ENCODE data around the gene RAD23B.
"Not testable (repeated sequence)": the region's sequence is repeated elsewhere in the genome, so short reads cannot be mapped to it uniquely, and the experiment has no call there.

The RAD23B gene

DNA sequence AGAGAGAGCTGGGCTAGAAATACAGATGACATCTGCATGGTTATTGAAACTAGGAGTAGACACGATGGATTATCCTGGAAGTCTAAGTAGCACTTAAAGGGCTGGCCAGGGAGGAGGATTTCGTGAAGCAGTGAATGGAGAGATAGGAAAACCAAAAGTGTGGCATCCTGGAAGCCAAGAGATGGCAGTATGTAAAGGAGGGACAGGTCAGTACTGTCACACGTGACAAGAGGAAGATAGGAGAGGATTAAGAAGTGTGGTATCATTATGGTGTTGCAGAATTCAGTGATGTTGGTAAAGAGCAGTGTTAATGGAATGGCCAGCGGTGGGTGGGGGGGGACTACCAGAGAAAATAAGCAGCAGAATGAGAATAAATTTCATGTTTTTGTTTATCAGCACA is 11.7 kb downstream of the RAD23B start:
- DNase-seq, result no peak

GRCh38 chr9:107295995-107296394 is 12.9 kb downstream of the RAD23B start:
- DNase-seq, result no peak

DNA sequence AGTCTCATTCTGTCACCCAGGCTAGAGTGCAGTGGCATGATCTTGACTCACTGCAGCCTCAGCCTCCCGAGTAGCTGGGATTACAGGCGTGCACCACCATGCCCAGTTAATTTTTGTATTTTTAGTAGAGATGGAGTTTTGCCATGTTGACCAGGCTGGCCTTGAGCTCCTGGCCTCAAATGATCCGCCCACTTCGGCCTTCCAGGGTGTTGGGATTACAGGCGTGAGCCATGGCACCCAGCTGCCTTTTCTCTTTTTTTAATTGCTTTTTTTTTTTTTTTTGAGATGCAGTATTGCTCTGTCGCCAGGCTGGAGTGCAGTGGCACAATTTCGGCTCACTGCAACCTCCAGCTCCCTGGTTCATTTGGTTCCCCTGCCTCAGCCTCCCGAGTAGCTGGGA is 13.5 kb downstream of the RAD23B start:
- DNase-seq, result not testable (repeated sequence)

GRCh38 chr9:107299437-107299836 is 16.4 kb downstream of the RAD23B start:
- peak; percentile 19 for DNase-seq

DNA sequence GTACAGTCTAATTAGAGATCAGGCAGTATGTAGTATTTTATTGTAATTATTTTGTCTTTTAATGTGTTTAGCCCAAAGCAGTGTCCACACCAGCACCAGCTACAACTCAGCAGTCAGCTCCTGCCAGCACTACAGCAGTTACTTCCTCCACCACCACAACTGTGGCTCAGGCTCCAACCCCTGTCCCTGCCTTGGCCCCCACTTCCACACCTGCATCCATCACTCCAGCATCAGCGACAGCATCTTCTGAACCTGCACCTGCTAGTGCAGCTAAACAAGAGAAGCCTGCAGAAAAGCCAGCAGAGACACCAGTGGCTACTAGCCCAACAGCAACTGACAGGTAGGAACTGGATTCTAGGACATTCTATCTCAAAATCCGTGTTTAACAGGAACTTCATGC is 23.2 kb downstream of the RAD23B start:
- DNase-seq, result no peak

DNA sequence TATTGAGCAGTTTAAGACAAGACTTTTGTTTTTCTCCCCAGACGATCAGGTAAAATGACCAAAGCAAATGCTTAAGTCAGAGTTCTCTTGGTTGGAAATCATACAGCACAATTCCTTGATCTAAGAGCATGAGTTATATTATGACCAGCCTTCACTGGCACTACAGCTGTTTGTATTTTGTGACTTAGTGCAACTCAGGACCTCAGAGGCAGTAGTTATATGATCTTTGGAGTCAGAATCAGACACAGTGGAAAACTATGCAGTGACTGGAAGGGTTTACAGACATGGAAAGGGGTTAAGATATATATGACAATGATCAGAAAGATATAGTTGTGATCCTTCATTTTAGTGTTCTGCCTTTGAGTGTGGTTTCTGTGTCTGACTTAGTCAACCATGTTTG is 24.3 kb downstream of the RAD23B start:
- no peak for DNase-seq

DNA sequence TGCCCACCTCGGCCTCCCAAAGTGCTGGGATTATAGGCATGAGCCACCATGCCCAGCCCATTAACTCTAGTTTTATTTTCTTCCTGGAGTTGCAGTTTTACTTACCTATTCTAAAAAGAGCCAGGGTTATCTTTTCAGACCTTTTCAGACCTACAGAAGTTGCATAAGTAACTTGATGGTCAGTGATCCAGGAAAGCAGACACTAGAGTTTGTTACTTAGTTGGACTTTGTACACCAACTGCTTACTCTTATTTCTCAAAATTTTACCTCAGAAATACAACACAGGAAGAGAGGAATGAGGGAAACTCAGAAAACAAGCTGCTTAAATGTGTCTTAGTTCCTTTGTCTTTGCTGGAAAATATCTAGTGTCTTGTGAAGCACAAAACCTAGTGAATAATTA is 25.4 kb downstream of the RAD23B start:
- DNase-seq, result no peak

- no peak for DNase-seq
These were observed 26.2 kb downstream of the RAD23B start for GRCh38 chr9:107309271-107309670.

- no peak for DNase-seq
These were observed 29.4 kb downstream of the RAD23B start for GRCh38 chr9:107312376-107313050.

- no peak for DNase-seq
These were observed 30.5 kb downstream of the RAD23B start for GRCh38 chr9:107313555-107314096.

- DNase-seq, result no peak
These were observed 31.7 kb downstream of the RAD23B start for GRCh38 chr9:107314763-107315162.

DNA sequence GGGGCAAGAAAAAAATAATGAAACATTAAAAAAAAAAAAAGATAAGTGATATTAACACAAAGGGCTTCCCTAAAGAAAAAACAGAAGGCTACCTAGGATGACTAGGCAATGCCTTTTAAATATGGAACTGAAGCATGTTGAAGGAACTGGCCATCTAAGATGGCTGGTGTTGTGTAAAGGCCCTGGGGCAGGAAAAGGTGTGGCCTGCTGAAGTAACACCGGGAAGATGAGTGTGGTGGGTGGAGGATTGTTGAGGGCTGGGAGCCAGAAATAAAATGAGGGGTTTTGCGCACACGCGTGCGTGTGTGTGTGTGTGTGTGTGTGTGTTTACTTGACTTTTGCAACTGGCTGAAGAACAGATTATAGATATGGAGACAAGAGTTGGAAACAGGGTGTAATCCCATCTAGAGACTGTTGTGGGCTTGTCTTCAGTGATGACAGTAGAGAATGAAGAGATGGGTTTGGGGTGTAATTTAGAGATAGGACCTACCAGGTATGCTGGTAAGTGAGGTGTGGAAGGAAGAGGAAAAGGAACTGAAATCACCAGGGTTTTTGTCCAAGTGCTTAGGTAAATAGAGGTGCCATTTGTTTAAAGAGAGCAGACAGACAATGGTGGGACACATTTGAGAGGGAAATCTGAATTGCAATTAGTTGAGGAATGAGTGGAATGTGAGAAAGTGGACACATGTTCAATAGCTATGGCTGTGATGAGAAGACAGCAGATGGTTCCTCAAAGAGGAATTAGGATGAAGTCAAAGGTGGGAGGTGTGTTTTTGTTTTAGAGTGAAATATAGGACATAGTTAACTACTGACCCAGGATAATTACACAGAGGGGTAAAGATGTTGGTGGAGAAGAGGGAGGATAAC is 33.9 kb downstream of the RAD23B start:
- no peak for DNase-seq

- DNase-seq, result no peak
These were observed 39.6 kb downstream of the RAD23B start for GRCh38 chr9:107322643-107323042.

DNA sequence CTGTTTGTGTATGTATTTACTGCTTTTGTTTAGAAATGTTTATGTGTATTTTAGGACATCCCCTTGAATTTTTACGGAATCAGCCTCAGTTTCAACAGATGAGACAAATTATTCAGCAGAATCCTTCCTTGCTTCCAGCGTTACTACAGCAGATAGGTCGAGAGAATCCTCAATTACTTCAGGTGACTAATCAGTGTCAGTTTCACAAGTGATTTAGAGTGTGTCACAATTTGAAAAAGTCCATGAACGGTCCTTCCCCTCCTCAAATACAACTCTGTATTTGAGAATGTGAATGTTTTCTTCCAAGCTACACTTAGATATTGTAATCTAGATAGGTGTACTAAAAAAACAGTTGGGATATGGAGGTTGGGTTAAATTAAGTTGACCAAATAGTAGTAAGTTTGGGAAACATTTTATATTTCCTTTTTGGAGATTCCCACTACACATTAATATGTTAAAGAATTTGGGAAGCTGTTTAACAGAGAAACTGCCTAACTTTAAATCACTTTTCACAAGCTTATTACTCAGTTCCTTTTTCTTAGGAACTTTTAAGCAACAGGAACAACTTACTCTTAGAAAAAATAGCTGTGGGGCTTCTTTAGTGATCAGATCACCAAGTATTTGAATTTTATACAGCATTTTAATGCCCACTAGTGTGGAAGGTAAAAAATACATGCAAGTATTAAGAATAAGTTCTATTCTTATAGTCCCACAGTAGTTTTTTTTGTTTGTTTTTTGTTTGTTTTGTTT is 40.9 kb downstream of the RAD23B start:
- DNase-seq, result no peak

GRCh38 chr9:107325842-107326241 is 42.8 kb downstream of the RAD23B start:
- no peak for DNase-seq

GRCh38 chr9:107328510-107328909 is 45.4 kb downstream of the RAD23B start:
- no peak for DNase-seq

DNA sequence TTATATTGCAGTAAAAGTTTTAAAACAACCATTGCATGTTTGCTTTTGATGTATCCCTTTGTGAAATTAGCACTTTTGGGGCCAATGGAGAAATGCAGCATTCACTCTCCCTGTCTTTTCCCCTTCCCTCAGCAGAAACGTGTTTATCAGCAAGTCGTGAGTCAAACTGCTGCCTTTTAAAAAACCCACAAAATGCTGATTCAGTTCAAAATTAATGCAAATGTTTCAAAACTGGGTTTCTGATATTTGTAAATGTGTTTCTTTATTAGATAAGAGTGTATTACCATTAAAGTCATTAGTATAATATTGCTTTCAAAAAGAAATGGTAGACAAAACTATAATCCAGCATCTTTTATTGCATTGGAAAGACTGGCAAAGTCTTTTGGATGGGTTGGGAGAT is 47.3 kb downstream of the RAD23B start:
- no peak for DNase-seq

- DNase-seq, result no peak
These were observed 49.8 kb downstream of the RAD23B start for GRCh38 chr9:107332883-107333282.

GRCh38 chr9:107333363-107333762 is 50.3 kb downstream of the RAD23B start:
- no peak for DNase-seq

DNA sequence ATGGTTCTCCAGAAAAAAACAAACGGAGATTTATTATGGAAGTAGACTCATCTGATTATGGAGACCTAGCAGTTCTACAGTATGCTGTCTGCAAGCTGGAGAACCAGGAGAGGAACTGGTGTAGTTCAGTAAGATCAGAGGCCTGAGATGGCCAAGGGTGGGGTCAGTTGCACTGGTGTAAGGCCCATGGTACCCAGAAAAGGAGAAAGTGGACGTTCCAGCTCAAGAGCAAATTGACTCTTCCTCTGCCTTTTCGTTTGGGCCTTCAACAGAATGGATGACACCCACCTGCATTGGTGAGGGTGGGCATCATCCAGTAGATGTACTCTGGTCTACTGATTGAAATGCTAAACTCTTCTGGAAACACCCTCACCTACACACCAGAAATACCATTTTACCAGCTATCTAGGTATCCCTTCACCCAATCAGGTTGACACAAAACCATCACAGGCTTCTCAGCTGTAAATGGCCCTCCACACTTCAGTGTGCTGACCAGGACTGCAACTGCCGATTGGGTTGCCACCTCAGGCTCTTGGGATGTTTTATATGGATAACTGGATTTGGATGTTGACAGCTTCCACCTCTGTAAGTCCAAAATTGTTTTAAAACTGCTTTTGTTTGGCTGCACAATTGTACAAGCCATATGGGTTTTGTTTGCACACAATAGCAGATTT is 51.2 kb downstream of the RAD23B start:
- DNase-seq, result no peak

DNA sequence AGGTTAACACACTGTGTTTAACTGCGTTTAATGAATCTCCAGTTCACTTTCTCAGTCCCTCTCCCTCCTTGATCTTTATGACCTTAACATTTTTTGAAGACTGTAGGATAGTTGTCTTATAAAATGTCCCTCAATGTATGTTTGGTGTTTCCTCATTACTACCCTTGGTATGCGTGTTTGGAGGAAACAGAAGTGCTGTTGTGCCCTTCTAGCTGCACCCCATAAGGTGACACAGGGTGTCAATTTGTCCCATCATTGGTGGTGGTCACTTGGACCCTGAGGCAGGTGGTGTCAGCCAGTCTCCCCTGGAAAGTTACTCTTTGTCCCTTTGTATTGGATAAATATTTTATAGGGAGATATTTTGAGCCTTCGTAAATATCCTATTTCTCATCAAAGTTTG is 52.3 kb downstream of the RAD23B start:
- no peak for DNase-seq

DNA sequence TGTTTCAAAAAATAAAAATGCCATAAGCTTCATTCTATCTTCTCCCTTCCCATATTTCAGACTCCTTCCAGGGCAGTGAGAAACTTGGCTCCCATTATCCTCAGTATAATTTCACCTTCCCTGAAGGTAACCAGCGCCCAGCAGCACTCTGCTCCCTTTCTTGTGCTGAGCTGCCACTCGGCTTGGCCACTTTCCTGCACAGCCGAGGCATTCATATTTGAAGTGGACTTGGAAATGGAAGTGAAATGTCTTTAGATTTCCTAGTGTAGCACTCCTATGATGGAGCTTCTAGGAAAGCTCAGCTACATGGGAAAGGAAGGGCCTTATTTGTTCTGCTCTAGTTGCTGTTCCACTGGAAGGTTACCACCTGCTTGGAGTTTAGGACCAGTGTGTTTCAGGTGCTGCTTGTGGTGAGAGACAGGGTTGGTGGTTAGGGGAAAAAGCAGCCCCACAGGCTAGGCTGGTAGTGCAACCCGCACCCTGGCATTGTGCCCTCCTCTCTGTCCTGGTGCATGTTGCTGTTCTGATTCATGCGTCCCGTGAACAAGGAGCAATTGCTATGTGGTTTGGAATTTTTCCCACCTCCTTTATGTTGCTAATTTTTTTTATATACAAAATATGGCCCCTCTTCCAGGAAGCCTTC is 53.8 kb downstream of the RAD23B start:
- peak; percentile 21 for DNase-seq

Measured in HCEC 1CT (cell line).